HCT116 (cell line): Measurements from ENCODE around the gene OBSL1.

Source experiments
- CEBPB ChIP-seq: IDR thresholded peaks from 2 replicates; pipeline ENCODE4 v1.6.1; 2012; ENCODE audit warnings: low read depth
- EZH2 ChIP-seq: fragments of 200-600 bp; sonication (generic); IDR thresholded peaks from 2 replicates; pipeline ENCODE4 v1.6.1; 2017; ENCODE audit warnings: antibody characterized with exemption, mixed run types
- MAX ChIP-seq: IDR thresholded peaks from 2 replicates; pipeline ENCODE4 v1.6.1; 2012
- POLR2A ChIP-seq: IDR thresholded peaks from 2 replicates; pipeline ENCODE4 v1.7.0; 2011; ENCODE audit warnings: borderline replicate concordance; ENCODE audit not compliant: insufficient read depth, insufficient read length; ENCODE audit errors: extremely low read depth
- RAD21 ChIP-seq: IDR thresholded peaks from 2 replicates; pipeline ENCODE4 v1.6.1; 2012; ENCODE audit warnings: low read depth, mild to moderate bottlenecking
- SP1 ChIP-seq: IDR thresholded peaks from 2 replicates; pipeline ENCODE4 v1.6.1; 2012; ENCODE audit warnings: low read depth
- TF ChIP-seq, protein P1 (sequence below), 3 experiments: fragments of 200-600 bp in 1 of 3; sonication (generic) in 1 of 3; IDR thresholded peaks in 2 of 3; conservative IDR thresholded peaks in 1 of 3; 2 replicates each; pipeline ENCODE4 v1.5.1; 2012 to 2017; ENCODE audit warnings: low read depth in 2 of 3, low read length in 2 of 3, antibody characterized with exemption in 1 of 3, borderline replicate concordance in 1 of 3, control low read depth in 1 of 3, mild to moderate bottlenecking in 1 of 3, mixed read lengths in 1 of 3, mixed run types in 1 of 3, moderate library complexity in 1 of 3; ENCODE audit not compliant: insufficient read depth in 1 of 3

- TF ChIP-seq RAD21 (no peak), MAX (no peak), POLR2A (no peak), SP1 (no peak), EZH2 (no peak), CEBPB (no peak)
- TF ChIP-seq, protein P1, sequence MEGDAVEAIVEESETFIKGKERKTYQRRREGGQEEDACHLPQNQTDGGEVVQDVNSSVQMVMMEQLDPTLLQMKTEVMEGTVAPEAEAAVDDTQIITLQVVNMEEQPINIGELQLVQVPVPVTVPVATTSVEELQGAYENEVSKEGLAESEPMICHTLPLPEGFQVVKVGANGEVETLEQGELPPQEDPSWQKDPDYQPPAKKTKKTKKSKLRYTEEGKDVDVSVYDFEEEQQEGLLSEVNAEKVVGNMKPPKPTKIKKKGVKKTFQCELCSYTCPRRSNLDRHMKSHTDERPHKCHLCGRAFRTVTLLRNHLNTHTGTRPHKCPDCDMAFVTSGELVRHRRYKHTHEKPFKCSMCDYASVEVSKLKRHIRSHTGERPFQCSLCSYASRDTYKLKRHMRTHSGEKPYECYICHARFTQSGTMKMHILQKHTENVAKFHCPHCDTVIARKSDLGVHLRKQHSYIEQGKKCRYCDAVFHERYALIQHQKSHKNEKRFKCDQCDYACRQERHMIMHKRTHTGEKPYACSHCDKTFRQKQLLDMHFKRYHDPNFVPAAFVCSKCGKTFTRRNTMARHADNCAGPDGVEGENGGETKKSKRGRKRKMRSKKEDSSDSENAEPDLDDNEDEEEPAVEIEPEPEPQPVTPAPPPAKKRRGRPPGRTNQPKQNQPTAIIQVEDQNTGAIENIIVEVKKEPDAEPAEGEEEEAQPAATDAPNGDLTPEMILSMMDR (IDR thresholded peaks at IDR 0.05 in 2 of 3, conservative IDR thresholded peaks at IDR 0.05 in 1 of 3; ENCODE audit: borderline replicate concordance in 1 of 3, insufficient read depth in 1 of 3, low read depth in 2 of 3, low read length in 2 of 3): no peak
Observed at GRCh38 chr2:219565130-219566080, 5.9 kb downstream of the OBSL1 start.
